ENCODE data around the gene PLEKHO2.

PLEKHO2 gene

DNA sequence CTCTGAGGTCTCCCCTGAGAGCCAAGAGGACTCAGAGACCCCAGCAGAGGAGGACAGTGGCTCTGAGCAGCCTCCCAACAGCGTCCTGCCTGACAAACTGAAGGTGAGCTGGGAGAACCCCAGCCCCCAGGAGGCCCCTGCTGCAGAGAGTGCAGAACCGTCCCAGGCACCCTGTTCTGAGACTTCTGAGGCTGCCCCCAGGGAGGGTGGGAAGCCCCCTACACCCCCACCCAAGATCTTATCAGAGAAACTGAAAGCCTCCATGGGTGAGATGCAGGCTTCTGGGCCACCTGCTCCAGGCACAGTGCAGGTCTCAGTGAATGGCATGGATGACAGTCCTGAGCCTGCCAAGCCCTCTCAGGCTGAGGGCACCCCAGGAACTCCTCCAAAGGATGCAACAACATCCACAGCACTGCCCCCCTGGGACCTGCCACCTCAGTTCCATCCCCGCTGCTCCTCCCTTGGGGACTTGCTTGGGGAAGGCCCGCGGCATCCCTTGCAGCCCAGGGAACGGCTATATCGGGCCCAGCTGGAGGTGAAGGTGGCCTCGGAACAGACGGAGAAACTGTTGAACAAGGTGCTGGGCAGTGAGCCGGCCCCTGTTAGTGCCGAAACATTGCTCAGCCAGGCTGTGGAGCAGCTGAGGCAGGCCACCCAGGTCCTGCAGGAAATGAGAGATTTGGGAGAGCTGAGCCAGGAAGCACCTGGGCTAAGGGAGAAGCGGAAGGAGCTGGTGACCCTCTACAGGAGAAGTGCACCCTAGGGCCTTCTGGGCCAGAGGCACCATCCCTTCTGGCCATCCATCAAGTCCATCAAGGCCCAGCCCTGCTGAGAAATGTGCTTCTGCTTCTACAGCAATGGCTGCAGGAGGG is 23.6 kb downstream of the PLEKHO2 start:
- TF ChIP-seq TAF1 (IDR thresholded peaks at IDR 0.05; ENCODE audit: low read depth, low read length) = no peak
- no peak for TF ChIP-seq PAX5 (IDR thresholded peaks at IDR 0.05; ENCODE audit: insufficient read depth, low read length, severe bottlenecking)
- TF ChIP-seq POLR2A (IDR thresholded peaks at IDR 0.05; ENCODE audit: low read depth, low read length) = no peak
- no peak for TF ChIP-seq POU2F2 (IDR thresholded peaks at IDR 0.05; ENCODE audit: low read depth, low read length)
- no peak for TF ChIP-seq SPI1 (IDR thresholded peaks at IDR 0.05; ENCODE audit: low read depth, low read length)
- TF ChIP-seq POLR2AphosphoS5 (IDR thresholded peaks at IDR 0.05; ENCODE audit: low read depth, low read length) = no peak
- FAIRE-seq (no peak), DNase-seq (ENCODE audit: insufficient read length, low spot score) (no peak)

DNA sequence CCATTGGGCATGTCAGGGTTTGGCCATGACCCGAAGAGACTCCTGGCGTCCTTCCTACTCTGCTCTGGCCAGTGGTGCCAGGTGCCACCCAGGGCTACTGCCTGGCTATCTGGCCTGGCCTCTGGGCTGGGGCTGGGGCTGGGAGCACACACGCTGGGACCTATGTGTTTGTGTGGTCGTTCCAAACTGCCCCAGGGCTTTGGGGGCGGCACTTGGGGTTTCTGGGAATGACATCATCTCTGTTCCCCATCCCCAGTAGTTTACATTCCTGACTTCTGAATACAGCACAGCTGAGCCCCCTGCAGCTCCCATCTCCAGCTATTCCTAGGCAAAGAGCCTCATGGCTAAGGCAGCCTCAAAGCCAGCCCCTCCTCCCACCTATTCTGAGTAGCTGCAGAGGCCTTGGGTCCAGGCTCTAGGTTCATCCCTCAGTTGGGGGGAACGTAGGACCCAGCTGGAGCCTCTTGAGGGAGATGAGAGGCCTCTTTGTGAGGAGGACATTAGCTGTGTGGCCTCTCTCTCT is 24.3 kb downstream of the PLEKHO2 start:
- FAIRE-seq = no peak
- DNase-seq (ENCODE audit: insufficient read length, low spot score) = no peak
- TF ChIP-seq PAX5 (IDR thresholded peaks at IDR 0.05; ENCODE audit: insufficient read depth, low read length, severe bottlenecking) (no peak), SPI1 (IDR thresholded peaks at IDR 0.05; ENCODE audit: low read depth, low read length) (no peak), POLR2A (IDR thresholded peaks at IDR 0.05; ENCODE audit: low read depth, low read length) (no peak), POLR2AphosphoS5 (IDR thresholded peaks at IDR 0.05; ENCODE audit: low read depth, low read length) (no peak), TAF1 (IDR thresholded peaks at IDR 0.05; ENCODE audit: low read depth, low read length) (no peak), POU2F2 (IDR thresholded peaks at IDR 0.05; ENCODE audit: low read depth, low read length) (no peak)

DNA sequence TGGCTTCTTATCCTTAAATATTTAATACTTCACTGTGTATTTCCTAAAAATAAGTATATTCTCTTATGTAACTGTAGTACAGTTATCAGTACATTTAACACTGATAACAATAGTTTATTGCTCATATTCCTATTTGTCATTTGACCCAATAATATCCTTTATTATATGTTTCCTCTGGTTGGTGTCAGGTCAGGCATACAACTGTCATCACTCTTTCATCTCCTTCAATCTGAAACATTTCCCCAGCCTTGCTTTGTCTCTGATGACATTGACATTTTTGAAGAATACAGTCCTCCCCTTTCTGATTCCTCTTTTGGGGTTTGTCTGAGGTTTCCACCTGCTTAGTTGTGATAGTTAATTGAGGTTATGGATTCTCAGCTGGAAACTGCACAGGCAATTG is 27.8 kb downstream of the PLEKHO2 start:
- TF ChIP-seq POU2F2 (IDR thresholded peaks at IDR 0.05; ENCODE audit: low read depth, low read length) (no peak), SPI1 (IDR thresholded peaks at IDR 0.05; ENCODE audit: low read depth, low read length) (no peak), TAF1 (IDR thresholded peaks at IDR 0.05; ENCODE audit: low read depth, low read length) (no peak), POLR2A (IDR thresholded peaks at IDR 0.05; ENCODE audit: low read depth, low read length) (no peak), PAX5 (IDR thresholded peaks at IDR 0.05; ENCODE audit: insufficient read depth, low read length, severe bottlenecking) (no peak), POLR2AphosphoS5 (IDR thresholded peaks at IDR 0.05; ENCODE audit: low read depth, low read length) (no peak)
- DNase-seq (ENCODE audit: insufficient read length, low spot score) = no peak
- no peak for FAIRE-seq

DNA sequence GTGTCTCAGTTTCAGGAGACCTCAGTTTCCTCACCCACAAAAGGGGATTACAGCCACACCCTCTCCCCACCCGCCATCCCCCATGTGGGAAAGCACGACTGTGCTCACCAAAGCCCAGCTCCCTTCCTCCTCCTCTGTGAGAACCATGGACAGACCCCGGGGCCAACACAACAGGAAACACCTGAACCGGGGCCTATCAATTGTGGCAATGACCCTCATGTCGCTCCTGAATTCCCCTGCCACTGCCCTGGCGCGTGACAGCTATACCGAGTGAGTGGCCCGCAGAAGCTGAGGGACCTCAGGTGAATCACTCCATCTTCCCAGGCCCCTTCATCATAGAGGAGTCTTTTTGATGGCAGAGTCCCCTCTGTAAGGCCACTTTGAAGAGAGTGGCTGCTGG is 28.6 kb downstream of the PLEKHO2 start:
- no peak for TF ChIP-seq POU2F2 (IDR thresholded peaks at IDR 0.05; ENCODE audit: low read depth, low read length)
- TF ChIP-seq SPI1 (IDR thresholded peaks at IDR 0.05; ENCODE audit: low read depth, low read length) = no peak
- TF ChIP-seq PAX5 (IDR thresholded peaks at IDR 0.05; ENCODE audit: insufficient read depth, low read length, severe bottlenecking) = no peak
- FAIRE-seq (no peak), DNase-seq (ENCODE audit: insufficient read length, low spot score) (no peak)

DNA sequence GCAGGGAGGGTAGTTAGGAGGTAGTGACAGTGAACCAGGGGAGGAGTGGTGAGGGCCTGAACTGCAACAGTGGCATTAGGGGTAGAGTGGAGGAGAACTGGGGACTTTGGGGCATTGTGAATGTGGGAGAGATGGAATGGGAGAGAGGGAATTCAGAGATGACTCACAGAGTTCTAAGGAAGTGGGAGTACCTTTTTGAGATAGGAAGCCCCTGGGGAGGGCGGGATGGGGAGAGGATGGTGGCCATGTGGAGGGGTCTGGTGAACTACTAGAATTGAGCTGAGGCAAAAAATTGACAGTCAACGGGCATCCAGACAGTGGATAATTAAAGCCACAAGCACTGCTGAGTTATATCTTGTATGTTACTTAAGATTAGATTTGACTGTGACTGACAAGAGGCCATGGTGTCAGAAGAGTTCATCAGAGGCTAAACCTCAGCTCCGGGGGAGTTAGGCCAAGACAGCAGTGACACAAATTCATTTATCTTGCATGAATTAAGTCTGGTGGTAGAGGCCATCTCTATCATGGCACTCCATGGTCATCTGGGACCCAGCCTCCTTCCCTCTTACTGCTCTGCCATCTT is 34.0 kb downstream of the PLEKHO2 start:
- DNase-seq (ENCODE audit: insufficient read length, low spot score) (no peak), FAIRE-seq (no peak)
- TF ChIP-seq PAX5 (IDR thresholded peaks at IDR 0.05; ENCODE audit: insufficient read depth, low read length, severe bottlenecking) (no peak), POU2F2 (IDR thresholded peaks at IDR 0.05; ENCODE audit: low read depth, low read length) (no peak)

DNA sequence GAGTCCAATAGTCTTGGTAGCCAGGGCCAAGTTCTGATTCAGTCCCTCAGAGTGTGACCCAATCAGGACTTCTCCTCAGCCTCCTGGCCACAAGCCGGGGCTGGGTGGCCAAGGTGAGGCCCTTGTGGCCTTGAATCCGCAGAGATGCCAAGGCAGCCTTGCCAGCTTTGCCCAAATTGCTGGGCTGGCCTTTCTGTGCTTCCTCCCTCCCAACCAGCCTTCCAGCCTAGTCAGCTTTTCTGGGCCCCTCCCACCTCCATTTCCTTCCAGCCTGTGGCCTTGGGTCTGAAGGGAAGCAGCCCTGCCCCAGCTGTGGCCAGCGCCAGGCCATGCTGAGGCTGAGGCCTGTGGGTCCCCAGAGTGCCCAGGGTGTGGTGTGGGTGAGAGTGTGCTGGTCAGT is 35.7 kb downstream of the PLEKHO2 start:
- no peak for DNase-seq (ENCODE audit: insufficient read length, low spot score)
- FAIRE-seq = no peak

DNA sequence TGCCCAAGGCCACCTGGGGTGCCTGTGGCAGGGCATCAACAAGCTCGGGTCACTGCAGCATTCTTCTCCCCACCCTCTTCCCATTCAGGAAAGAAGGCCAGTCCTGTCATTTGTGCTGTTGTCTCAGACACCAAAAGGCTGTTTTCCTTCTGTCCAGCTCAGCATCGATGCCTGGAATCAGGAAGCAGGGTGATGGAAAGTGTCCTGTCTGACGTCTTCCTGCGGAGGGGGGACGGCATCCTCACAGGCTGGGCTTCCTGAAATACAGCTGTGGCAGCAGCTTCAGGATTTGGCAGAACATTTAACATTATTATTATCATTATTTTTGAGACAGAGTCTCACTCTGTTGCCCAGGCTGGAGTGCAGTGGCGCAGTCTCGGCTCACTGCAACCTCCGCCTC is 37.0 kb downstream of the PLEKHO2 start:
- no peak for DNase-seq (ENCODE audit: insufficient read length, low spot score)
- TF ChIP-seq TAF1 (IDR thresholded peaks at IDR 0.05; ENCODE audit: low read depth, low read length) (no peak), POU2F2 (IDR thresholded peaks at IDR 0.05; ENCODE audit: low read depth, low read length) (no peak), PAX5 (IDR thresholded peaks at IDR 0.05; ENCODE audit: insufficient read depth, low read length, severe bottlenecking) (no peak), POLR2A (IDR thresholded peaks at IDR 0.05; ENCODE audit: low read depth, low read length) (no peak), SPI1 (IDR thresholded peaks at IDR 0.05; ENCODE audit: low read depth, low read length) (no peak), POLR2AphosphoS5 (IDR thresholded peaks at IDR 0.05; ENCODE audit: low read depth, low read length) (no peak)
- no peak for FAIRE-seq

More for the DNA sequence above, 35.7 kb downstream of the PLEKHO2 start:
- TF ChIP-seq POU2F2 (IDR thresholded peaks at IDR 0.05; ENCODE audit: low read depth, low read length) (no peak), TAF1 (IDR thresholded peaks at IDR 0.05; ENCODE audit: low read depth, low read length) (no peak), POLR2AphosphoS5 (IDR thresholded peaks at IDR 0.05; ENCODE audit: low read depth, low read length) (no peak), PAX5 (IDR thresholded peaks at IDR 0.05; ENCODE audit: insufficient read depth, low read length, severe bottlenecking) (no peak), SPI1 (IDR thresholded peaks at IDR 0.05; ENCODE audit: low read depth, low read length) (no peak), POLR2A (IDR thresholded peaks at IDR 0.05; ENCODE audit: low read depth, low read length) (no peak)

DNA sequence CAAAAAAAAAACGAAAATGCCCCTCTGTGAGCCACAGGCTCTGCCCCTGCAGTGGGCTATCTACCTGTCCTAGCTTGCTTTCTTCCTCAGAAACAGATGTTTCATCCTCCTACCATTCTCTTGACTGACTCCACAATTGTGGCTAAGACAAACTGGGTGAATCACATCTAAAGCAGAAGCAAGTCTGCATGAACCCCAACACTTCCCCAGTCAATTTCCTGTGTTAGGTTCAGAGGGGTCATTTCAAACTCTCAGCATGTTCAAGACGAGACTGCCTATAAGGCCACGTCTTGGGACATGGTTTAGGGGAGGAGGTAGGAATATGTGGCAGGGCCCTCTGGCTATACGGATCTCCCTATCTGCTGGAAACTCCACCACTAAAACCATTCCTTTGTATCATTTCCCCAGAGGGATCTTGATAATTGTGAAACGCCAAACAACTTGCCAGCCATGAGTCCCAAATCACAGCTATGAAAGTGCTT is 41.4 kb downstream of the PLEKHO2 start:
- DNase-seq (ENCODE audit: insufficient read length, low spot score) = peak; percentile 44
- FAIRE-seq = peak; percentile 66
- peak; percentile 53 for TF ChIP-seq SPI1 (IDR thresholded peaks at IDR 0.05; ENCODE audit: low read depth, low read length)
- no peak for TF ChIP-seq POLR2A (IDR thresholded peaks at IDR 0.05; ENCODE audit: low read depth, low read length)

DNA sequence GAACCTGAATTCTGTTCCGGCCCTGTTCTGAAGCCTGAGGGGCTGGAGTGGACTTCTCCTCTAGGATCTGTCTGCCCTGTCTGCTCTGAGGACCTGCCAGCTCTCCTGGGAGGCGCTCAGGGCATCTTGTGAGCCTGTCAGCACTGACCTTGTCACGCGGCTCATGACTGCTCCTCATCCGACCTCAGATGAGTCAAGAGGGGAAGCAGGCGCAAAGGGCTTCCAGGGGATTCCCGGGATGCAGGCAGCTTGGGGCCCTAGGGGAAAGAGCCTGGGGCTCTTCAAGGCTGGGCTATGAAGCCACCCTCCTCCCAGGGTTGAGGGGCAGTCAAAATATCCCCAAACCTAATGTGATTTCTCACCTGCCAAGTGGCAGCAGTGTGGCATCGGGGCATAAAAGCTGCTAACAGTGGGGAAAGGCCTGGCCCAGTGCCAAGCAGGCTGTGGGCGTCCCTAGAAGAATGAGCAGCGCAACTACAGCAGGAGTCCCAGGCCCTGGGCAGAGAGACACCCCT is 42.3 kb downstream of the PLEKHO2 start:
- no peak for DNase-seq (ENCODE audit: insufficient read length, low spot score)

More for the DNA sequence above, 42.3 kb downstream of the PLEKHO2 start:
- TF ChIP-seq SPI1 (IDR thresholded peaks at IDR 0.05; ENCODE audit: low read depth, low read length) (peak; percentile 55), POU2F2 (IDR thresholded peaks at IDR 0.05; ENCODE audit: low read depth, low read length) (peak; percentile 11; the same call in 1 of the 2 replicates), POLR2A (IDR thresholded peaks at IDR 0.05; ENCODE audit: low read depth, low read length) (no peak)
- peak; percentile 61 for FAIRE-seq
